Prostate gland (tissue), 2 donors: ENCODE results near the gene SLC10A3.

Experiments
- POLR2A ChIP-seq: fragments of 450-650 bp; IDR thresholded peaks from one replicate; pipeline ENCODE4 v1.6.1; 2016; ENCODE audit warnings: antibody characterized with exemption, mild to moderate bottlenecking
- TF ChIP-seq, protein P1 (sequence below), 4 experiments: fragments of 200-600 bp in 2 of 4; fragments of 450-650 bp in 2 of 4; sonication (generic) in 2 of 4; IDR thresholded peaks; 1 replicate in 3 of 4; 2 replicates in 1 of 4; pipeline ENCODE4 v1.5.1; 2016 to 2019; ENCODE audit warnings: antibody characterized with exemption in 4 of 4, mild to moderate bottlenecking in 2 of 4, moderate library complexity in 2 of 4

GRCh38 chrX:154529206-154529612 is 38.8 kb upstream of the SLC10A3 start:
- TF ChIP-seq, protein P1, sequence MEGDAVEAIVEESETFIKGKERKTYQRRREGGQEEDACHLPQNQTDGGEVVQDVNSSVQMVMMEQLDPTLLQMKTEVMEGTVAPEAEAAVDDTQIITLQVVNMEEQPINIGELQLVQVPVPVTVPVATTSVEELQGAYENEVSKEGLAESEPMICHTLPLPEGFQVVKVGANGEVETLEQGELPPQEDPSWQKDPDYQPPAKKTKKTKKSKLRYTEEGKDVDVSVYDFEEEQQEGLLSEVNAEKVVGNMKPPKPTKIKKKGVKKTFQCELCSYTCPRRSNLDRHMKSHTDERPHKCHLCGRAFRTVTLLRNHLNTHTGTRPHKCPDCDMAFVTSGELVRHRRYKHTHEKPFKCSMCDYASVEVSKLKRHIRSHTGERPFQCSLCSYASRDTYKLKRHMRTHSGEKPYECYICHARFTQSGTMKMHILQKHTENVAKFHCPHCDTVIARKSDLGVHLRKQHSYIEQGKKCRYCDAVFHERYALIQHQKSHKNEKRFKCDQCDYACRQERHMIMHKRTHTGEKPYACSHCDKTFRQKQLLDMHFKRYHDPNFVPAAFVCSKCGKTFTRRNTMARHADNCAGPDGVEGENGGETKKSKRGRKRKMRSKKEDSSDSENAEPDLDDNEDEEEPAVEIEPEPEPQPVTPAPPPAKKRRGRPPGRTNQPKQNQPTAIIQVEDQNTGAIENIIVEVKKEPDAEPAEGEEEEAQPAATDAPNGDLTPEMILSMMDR (IDR thresholded peaks at IDR 0.05) = no peak
- TF ChIP-seq POLR2A = no peak
